Mesodermal cell (in vitro differentiated cells): ENCODE measurements around the gene NT5C1A. TPM values are rescaled to one million over a fixed set of nuclear protein-coding genes. Genes with fewer than 3 reads are reported as not detected.
A peak's percentile ranks its signal among the peaks of the same experiment; 100 is the strongest.

Experiments used
- H3K27ac ChIP-seq: 2 replicates; pipeline ENCODE4 v1.7.0; 2013; ENCODE audit warnings: mild to moderate bottlenecking, low read depth, low read length, moderate library complexity; ENCODE audit not compliant: severe bottlenecking
- H3K36me3 ChIP-seq: 2 replicates; pipeline ENCODE4 v1.7.1; 2013; ENCODE audit warnings: mild to moderate bottlenecking, low read length, moderate library complexity; ENCODE audit not compliant: control insufficient read depth, insufficient read depth
- H3K4me1 ChIP-seq: one replicate; pipeline ENCODE4 v1.7.1; 2013; ENCODE audit warnings: mild to moderate bottlenecking, low read length; ENCODE audit not compliant: insufficient read depth, control insufficient read depth, poor library complexity, severe bottlenecking
- H3K4me3 ChIP-seq: 2 replicates; pipeline ENCODE4 v1.7.0; 2013; ENCODE audit warnings: low read length, control low read depth, mild to moderate bottlenecking; ENCODE audit not compliant: insufficient read depth, poor library complexity, severe bottlenecking; ENCODE audit errors: extremely low read depth
- H3K9me3 ChIP-seq: 2 replicates; pipeline ENCODE4 v1.7.1; 2013; ENCODE audit warnings: mild to moderate bottlenecking, low read length, moderate library complexity; ENCODE audit not compliant: control insufficient read depth
- WGBS, 2 experiments: methylation state at CpG; one replicate each; pipeline ENCODE4 v1.1.5; 2013; ENCODE audit warnings: missing lambda C conversion rate in 2 of 2; ENCODE audit not compliant: insufficient coverage in 2 of 2; 5-methylcytosine and 5-hydroxymethylcytosine counted together
- polyA plus RNA-seq, 2 experiments: library from polyadenylated mRNA; stranded (reverse); fragments of 50-300 nt; gene quantifications; one replicate each; pipeline ENCODE4 v1.2.3, GENCODE V29; 2013

The NT5C1A gene
- polyA plus RNA-seq (2013, experiment 1 of 2) = not detected
- not detected for polyA plus RNA-seq (2013, experiment 2 of 2)

DNA sequence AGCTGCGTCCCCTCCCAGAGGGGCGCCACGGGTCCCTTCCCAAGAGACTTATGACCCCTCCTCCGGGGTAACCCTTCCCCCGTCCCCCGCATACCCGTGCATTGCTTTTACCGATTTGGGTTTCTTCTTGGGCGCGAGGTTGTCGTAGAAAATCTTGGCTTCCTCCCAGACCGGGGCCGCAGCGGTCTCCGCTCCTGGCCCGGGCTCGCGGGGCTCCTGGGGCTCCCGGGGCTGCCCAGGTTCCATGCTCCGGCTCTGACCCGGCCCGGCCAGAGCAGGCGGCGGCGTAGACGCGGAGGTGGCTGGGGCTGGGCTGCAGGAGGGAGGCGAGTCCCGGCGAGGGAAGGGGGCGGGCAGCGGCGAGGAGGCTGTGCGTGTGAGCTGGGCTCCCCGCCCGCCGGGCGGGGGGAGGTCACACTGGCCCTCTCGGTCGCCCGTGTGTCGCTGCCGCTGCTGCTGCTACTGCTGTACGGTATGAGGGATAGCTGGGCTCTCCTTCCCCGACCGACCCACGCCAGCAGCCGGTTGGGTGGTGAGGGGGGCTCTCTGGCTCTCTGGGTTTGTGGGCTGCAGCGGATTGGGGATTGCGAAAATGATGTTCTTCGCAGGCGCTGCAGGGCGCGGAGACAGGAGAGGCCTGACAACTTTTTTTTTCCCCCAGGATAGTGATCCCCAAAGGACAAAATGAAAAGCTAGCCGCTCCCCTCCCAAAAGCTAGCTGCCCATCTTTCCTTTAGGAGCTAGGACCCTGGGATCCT, at the start of gene NT5C1A:
NT5C1A (minus strand) TSS at position 315 of the 758 bp plus-strand sequence; CDS start at position 246, 69 bp downstream.
- H3K36me3 ChIP-seq = no peaks in the 10 kb centered on the region
- H3K4me3 ChIP-seq = peak within 1 kb of the TSS; percentile 32
- peaks cover 13% of the 10 kb centered on the region for H3K4me1 ChIP-seq
- no peak within 1 kb of the TSS for H3K27ac ChIP-seq
- 2 to 4% methylated on average over 26 to 51 of the region's 55 CpGs for WGBS, 2 experiments
- no peaks in the 10 kb centered on the region for H3K9me3 ChIP-seq

DNA sequence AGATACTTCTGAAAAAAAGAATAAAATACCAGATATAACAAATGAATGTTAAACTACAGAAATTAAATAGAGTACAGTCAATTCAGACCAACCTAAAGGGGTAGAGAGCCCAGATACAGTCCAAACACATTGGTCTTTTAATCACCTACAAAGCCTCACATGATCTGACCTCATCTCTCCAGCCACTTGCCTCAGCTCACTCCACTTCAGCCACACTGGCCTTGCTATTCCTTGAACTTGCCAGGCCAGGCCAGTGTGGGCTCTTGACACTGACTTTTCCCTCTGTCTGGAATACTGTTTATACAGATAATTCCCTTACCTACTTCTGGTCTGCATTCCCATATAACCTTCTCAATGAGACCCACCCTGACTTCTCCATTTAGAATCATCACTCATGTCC, 49.8 kb upstream of the NT5C1A start:
- Histone ChIP-seq H3K27ac (no peak overlapping the region), H3K9me3 (no peaks in the 10 kb centered on the region), H3K36me3 (no peaks in the 10 kb centered on the region), H3K4me1 (no peaks in the 10 kb centered on the region), H3K4me3 (no peak overlapping the region)

DNA sequence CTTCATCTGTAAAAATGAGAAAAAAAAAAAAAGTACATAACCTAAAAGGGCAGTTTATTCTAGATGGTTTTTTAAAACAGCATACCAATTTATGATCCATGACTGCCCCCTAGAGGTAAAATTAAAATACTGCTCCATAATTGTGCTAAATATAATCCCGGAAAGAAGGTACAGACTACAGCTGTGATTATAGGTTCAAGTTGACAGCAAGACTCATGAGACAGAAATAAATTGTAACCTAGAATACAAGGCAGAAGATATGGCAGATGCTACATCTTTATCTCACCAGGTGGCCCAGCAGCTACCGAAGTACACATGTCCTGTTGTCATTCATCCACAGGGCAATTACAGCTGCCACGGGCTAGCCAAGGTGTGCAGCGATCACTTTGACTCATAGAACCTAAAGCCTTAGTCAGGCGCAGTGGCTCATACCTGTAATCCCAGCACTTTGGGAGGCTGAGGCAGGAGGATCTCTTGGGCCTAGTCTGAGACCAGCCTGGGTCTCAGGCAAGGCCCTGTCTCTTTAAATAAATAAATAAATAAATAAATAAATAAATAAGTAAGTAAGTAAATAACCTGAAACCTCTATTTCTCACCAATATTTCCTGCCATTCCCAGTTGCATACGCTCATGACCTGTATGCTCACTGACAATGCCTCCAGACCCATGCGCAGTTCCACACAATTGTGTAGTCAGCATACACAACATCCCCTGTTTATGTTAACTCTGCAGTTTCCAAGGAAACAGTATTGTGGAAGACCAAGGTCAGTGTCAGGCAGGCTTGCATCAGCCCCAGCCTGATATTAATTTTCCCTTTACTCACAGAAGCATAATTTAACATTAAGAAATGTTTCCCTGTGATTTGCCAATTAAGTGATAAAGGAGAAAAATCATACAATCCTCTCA, 48.4 kb upstream of the NT5C1A start:
- Histone ChIP-seq H3K4me1 (no peaks in the 10 kb centered on the region), H3K9me3 (no peaks in the 10 kb centered on the region), H3K36me3 (no peaks in the 10 kb centered on the region), H3K4me3 (no peak overlapping the region), H3K27ac (no peak overlapping the region)
- WGBS, 2 experiments = 46 to 48% methylated on average over 6 to 7 of the region's 7 CpGs

DNA sequence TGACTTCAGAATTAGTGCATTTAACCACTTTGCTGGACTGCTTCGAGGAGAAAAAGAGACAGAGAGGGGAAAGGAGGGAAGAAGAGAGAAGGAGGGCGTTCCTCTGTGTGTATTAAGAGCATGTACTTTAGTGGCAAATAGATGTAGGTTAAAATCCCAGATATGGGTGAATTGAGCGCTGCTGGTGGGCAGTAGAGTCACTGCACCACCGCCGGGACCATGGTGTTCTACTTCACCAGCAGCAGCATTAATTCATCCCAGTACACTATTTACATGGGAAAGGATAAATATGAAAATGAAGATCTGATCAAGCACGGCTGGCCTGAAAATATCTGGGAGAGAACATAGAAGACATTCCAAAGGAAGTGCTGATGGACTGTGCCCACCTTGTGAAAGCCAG, 45.9 kb upstream of the NT5C1A start:
- Histone ChIP-seq H3K4me3 (no peak overlapping the region), H3K36me3 (no peaks in the 10 kb centered on the region), H3K27ac (no peak overlapping the region), H3K4me1 (no peaks in the 10 kb centered on the region), H3K9me3 (no peaks in the 10 kb centered on the region)
- 46 to 63% methylated on average over 1 to 2 of the region's 6 CpGs for WGBS, 2 experiments

DNA sequence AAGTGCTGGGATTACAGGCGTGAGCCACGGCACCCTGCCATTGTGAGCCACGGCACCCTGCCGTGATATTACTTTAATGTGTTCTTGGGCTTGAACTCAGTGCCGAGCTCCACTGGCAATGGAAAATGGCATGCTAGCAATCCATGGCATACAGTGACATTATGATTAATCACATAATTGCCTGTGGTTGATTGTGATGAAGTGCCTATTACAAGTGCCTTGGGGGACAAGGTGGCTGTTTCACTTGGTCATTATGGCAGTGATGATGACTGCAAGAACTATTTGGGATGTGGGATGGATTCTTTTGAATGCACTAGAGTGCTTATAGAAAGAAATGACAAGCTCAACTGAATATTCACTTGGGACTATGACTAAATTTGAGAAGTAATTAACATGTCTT, 41.6 kb upstream of the NT5C1A start:
- no peaks in the 10 kb centered on the region for H3K9me3 ChIP-seq

DNA sequence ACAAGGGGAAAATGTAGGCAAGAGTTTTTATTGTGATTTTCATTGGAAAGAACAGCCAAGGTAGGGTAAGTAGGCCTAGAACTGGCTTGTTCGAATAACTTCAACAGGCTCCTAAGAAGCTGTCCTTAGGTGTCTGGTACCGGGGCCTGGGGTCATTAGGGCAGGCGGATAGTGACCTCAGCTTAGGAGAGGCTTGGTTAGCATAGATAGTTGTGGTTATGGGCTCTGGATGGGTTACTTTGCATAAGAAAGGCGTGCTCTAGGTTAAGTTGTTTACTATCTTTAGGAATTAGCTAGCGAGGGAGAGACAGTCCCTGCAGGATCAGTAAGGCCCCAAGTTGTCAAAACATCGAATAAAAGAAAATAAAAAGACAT, 40.0 kb upstream of the NT5C1A start:
- Histone ChIP-seq H3K27ac (peak overlapping the region; percentile 47), H3K36me3 (no peaks in the 10 kb centered on the region), H3K4me3 (no peak overlapping the region), H3K9me3 (no peaks in the 10 kb centered on the region), H3K4me1 (peaks cover 10% of the 10 kb centered on the region)
- 37 to 38% methylated on average over 3 of the region's 6 CpGs for WGBS, 2 experiments

More for the DNA sequence above, 41.6 kb upstream of the NT5C1A start:
- Histone ChIP-seq H3K4me1 (peaks cover 10% of the 10 kb centered on the region), H3K4me3 (no peak overlapping the region), H3K27ac (no peak overlapping the region), H3K36me3 (no peaks in the 10 kb centered on the region)
- 82 to 90% methylated on average over 5 of the region's 5 CpGs for whole genome bisulfite sequencing, 2 experiments

DNA sequence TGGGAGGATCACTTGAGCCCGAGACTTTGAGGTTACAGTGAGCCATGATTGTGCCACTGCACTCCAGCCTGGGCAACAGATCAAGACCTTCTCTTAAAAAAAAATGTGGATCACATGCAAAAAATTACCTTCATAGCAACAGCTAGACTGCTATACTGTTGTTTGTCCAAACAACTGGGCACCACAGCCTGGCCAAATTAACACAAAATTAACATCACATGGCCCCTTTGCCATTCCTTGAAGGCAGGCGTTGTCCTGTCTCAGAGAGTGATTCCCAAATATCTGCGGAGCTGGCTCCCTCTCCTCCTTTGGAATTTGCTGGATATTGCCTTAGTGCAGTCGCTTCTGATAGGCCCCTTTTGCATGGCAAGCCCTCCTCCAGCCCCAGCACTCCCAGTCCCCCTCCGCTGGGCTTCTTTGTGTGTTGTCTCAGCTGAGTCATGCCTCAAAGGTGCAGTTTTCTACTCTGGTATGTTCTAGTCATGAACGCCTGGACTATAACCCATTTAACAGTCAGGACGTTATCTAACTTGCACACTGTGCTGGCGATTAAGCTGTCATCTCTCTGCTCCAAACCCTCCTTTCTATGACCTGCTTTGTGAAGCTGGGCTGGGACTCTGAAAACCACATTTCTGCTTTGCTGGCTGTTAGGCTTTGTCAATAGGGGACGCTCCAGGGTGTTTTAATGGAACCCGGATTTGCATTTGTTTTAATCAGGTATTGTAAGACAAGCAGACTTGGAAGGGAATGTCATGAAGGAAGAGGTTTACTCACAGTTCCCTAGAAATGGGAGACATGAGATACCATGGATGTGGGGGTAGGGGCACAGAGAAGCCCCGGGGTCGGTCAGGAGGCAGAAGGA, 39.4 kb upstream of the NT5C1A start:
- Histone ChIP-seq H3K9me3 (no peaks in the 10 kb centered on the region), H3K4me1 (peaks cover 10% of the 10 kb centered on the region), H3K36me3 (no peaks in the 10 kb centered on the region), H3K4me3 (no peak overlapping the region), H3K27ac (peak overlapping the region; percentile 47)
- WGBS, 2 experiments = 20 to 24% methylated on average over 10 to 11 of the region's 12 CpGs

DNA sequence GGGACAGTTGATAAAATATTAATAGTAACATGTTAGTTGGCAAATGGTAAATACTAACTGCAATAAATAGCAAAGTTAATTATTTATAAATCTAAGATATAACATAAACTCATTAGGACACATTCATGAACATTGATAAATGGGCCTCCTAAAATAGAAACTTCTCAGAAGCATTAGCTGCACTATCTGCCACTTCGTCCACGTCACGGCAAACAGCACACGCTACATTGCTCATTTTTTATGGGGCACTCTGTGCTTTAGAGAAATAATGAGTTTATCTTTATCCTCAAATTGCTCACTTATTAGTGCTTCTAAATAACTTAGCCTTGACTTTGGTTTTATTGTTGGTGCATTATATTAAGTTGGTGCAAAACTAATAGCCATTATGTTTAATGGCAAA, 35.6 kb upstream of the NT5C1A start:
- peaks cover 10% of the 10 kb centered on the region for H3K4me1 ChIP-seq
- H3K4me3 ChIP-seq = no peak overlapping the region
- H3K27ac ChIP-seq = no peak overlapping the region
- H3K36me3 ChIP-seq = no peaks in the 10 kb centered on the region
- 86 to 88% methylated on average over 3 to 4 of the region's 4 CpGs for WGBS, 2 experiments
- H3K9me3 ChIP-seq = no peaks in the 10 kb centered on the region

DNA sequence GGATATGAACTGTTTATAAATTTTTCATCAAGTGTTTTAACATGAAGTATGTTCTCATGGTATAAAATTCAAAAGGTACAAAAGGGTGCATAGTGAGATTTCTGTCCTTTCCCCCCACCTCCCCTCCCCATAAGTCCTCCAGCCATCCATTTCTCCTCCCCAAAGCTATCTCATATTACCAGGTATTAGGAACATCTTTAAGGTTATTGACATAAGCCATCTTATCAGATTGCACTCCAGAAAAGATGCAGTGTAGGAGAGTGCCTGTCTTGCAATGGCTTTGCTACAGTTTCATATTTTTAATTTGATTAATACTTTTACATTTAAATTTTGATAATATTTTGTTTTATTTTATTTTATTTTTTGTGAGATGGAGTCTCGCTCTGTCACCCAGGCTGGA, 32.9 kb upstream of the NT5C1A start:
- H3K4me1 ChIP-seq = peaks cover 6% of the 10 kb centered on the region
- no peak overlapping the region for H3K4me3 ChIP-seq
- no peaks in the 10 kb centered on the region for H3K9me3 ChIP-seq
- WGBS, 2 experiments = no CpG with 5 or more reads among the region's 1 CpG
- H3K27ac ChIP-seq = no peak overlapping the region
- H3K36me3 ChIP-seq = no peaks in the 10 kb centered on the region

DNA sequence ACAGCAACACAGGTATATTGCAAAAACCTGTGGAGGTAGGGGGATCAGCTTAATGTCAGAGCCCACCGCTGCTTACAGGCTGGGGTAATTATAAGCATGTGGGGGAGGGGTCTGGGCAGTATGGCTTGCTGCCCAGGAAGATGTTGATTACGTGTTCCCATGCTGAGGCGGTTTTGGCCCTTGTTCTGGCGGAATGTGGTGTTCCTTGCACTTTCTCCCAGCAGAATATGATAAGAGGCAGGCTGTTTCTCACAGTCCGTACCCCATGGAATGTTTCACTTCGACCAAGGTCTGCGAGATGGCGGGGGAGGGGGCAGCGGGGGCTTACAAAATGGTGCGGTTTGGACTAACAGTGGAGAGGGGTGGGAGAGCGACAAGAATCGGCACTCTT, 29.1 kb upstream of the NT5C1A start:
- 18 to 19% methylated on average over 11 to 12 of the region's 12 CpGs for WGBS, 2 experiments
- no peaks in the 10 kb centered on the region for H3K9me3 ChIP-seq

More for the DNA sequence above, 29.1 kb upstream of the NT5C1A start:
- no peak overlapping the region for H3K27ac ChIP-seq
- H3K36me3 ChIP-seq = no peaks in the 10 kb centered on the region
- H3K4me1 ChIP-seq = peaks cover 6% of the 10 kb centered on the region
- no peak overlapping the region for H3K4me3 ChIP-seq
